ENCODE measurements around the gene LPP. TPM values are rescaled to one million over a fixed set of nuclear protein-coding genes. Genes with fewer than 3 reads are reported as not detected.

LPP gene
- polyA plus RNA-seq, 2 of the 4 experiments (the other 2 are of a cell fraction) = 11.0 to 30.8 TPM

DNA sequence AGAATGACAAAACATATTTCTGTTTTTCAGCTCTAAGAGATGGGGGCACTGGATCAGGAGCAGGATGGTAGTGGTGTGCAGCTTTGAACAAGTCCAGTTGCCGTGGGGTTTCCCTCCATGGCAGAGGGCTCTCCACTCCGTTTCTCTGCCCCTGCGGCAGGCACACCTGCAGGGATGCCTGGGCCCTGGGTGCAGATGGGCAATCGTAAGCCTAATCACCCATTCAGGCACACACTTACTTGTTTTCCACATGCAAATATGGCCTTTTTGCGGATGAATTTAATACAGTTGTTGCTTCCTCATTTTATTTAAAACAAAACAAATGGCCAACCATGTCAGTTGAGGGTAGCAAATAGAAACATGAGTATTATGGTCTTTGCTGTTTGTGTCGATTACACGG is 85.1 kb downstream of the LPP start:
- Histone ChIP-seq H3K4me3 (no peak overlapping the region), H3K9me3 (no peaks in the 10 kb centered on the region), H3K27ac (no peak overlapping the region), H3K4me1 (peaks cover 80% of the 10 kb centered on the region), H3K4me2 (no peak overlapping the region)
- DNase-seq (ENCODE audit: low read depth in 1 of 2, low spot score in 1 of 2) (no peak), FAIRE-seq (no peak), ATAC-seq (no peak)
- POLR2A ChIA-PET = no interaction called here
- 93% methylated on average over 7 of the region's 7 CpGs for WGBS (ENCODE audit: missing lambda C conversion rate)
- TF ChIP-seq, protein P1, sequence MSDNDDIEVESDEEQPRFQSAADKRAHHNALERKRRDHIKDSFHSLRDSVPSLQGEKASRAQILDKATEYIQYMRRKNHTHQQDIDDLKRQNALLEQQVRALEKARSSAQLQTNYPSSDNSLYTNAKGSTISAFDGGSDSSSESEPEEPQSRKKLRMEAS (IDR thresholded peaks at IDR 0.05) = no peak
- TF ChIP-seq CBX2 (IDR thresholded peaks at IDR 0.05; ENCODE audit: borderline replicate concordance, low read depth) (no peak), ZFP36 (IDR thresholded peaks at IDR 0.05; ENCODE audit: borderline replicate concordance, partially characterized antibody) (no peak), HOXB13 (CRISPR knock-in tag; IDR thresholded peaks at IDR 0.05; ENCODE audit: low read depth) (no peak), TP53 (CRISPR knock-in tag; IDR thresholded peaks at IDR 0.05) (no peak), MAFK (IDR thresholded peaks at IDR 0.05; ENCODE audit: partially characterized antibody) (no peak), KDM1A (IDR thresholded peaks at IDR 0.05; ENCODE audit: low read depth) (no peak), EHMT2 (IDR thresholded peaks at IDR 0.05; ENCODE audit: low read depth) (no peak), CHD2 (IDR thresholded peaks at IDR 0.05; ENCODE audit: low read length, partially characterized antibody) (no peak), RCOR1 (IDR thresholded peaks at IDR 0.05; ENCODE audit: low read depth, low read length) (no peak), CEBPB (IDR thresholded peaks at IDR 0.05) (no peak), ZSCAN20 (CRISPR knock-in tag; IDR thresholded peaks at IDR 0.05) (no peak), TFCP2L1 (CRISPR knock-in tag; IDR thresholded peaks at IDR 0.05) (no peak), FOXS1 (CRISPR knock-in tag; IDR thresholded peaks at IDR 0.05) (no peak), SREBF2 (IDR thresholded peaks at IDR 0.05) (no peak), GATA3 (IDR thresholded peaks at IDR 0.05; ENCODE audit: borderline replicate concordance) (no peak)
- TF ChIP-seq, protein P2, sequence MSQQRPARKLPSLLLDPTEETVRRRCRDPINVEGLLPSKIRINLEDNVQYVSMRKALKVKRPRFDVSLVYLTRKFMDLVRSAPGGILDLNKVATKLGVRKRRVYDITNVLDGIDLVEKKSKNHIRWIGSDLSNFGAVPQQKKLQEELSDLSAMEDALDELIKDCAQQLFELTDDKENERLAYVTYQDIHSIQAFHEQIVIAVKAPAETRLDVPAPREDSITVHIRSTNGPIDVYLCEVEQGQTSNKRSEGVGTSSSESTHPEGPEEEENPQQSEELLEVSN (IDR thresholded peaks at IDR 0.05; ENCODE audit: borderline replicate concordance, low read depth) = no peak
- TF ChIP-seq, protein P3, sequence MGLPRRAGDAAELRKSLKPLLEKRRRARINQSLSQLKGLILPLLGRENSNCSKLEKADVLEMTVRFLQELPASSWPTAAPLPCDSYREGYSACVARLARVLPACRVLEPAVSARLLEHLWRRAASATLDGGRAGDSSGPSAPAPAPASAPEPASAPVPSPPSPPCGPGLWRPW (IDR thresholded peaks at IDR 0.05) = no peak
- TF ChIP-seq, protein P4, sequence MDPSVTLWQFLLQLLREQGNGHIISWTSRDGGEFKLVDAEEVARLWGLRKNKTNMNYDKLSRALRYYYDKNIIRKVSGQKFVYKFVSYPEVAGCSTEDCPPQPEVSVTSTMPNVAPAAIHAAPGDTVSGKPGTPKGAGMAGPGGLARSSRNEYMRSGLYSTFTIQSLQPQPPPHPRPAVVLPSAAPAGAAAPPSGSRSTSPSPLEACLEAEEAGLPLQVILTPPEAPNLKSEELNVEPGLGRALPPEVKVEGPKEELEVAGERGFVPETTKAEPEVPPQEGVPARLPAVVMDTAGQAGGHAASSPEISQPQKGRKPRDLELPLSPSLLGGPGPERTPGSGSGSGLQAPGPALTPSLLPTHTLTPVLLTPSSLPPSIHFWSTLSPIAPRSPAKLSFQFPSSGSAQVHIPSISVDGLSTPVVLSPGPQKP (IDR thresholded peaks at IDR 0.05; ENCODE audit: low read depth, low read length) = no peak
- CTCF ChIA-PET = no interaction called here

DNA sequence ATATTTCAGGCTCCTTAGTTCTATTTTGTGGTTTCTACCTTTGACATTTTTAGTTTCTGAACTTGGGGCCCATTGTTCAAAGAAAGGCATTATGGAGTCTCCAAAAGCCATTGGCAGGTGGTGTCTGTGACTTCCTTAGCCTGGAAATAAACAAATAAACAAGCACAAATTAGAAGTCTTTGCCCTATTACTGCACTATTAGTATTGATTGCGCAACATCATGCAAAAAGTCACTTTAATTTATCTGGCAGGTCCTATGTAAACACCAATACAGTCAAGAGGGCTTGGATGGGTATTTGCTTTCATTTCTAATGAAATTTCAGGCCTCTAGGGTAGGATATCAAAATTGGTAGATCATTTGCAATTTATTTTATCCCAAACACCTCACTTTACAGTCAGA is 85.6 kb downstream of the LPP start:
- ChIA-PET POLR2A (no interaction called here), CTCF (interaction anchor here (1.0 kb wide), 1 partner anchor 492 kb away, joined by 3 read pairs; no protein-coding TSS in a partner anchor)
- DNase-seq (ENCODE audit: low read depth in 1 of 2, low spot score in 1 of 2) = no peak
- H3K4me2 ChIP-seq = peak overlapping the region; percentile 63; the same call in 2 of the 3 replicates
- WGBS (ENCODE audit: missing lambda C conversion rate) = 88% methylated on average over 1 of the region's 1 CpG
- ATAC-seq = no peak
- H3K4me3 ChIP-seq = no peak overlapping the region
- no peaks in the 10 kb centered on the region for H3K9me3 ChIP-seq
- FAIRE-seq = no peak
- TF ChIP-seq KDM1A (IDR thresholded peaks at IDR 0.05; ENCODE audit: low read depth) (no peak), CEBPB (IDR thresholded peaks at IDR 0.05) (peak; percentile 92 to 98), HOXB13 (CRISPR knock-in tag; IDR thresholded peaks at IDR 0.05; ENCODE audit: low read depth) (no peak)
- TF ChIP-seq, protein P5, sequence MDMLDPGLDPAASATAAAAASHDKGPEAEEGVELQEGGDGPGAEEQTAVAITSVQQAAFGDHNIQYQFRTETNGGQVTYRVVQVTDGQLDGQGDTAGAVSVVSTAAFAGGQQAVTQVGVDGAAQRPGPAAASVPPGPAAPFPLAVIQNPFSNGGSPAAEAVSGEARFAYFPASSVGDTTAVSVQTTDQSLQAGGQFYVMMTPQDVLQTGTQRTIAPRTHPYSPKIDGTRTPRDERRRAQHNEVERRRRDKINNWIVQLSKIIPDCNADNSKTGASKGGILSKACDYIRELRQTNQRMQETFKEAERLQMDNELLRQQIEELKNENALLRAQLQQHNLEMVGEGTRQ (IDR thresholded peaks at IDR 0.05) = no peak
- no peak overlapping the region; a peak in 1 of 6 replicates for H3K27ac ChIP-seq
- peaks cover 81% of the 10 kb centered on the region for H3K4me1 ChIP-seq
